22Rv1 (cell line): ENCODE data around the gene PODXL2.

Source experiments
- H3K27ac ChIP-seq: fragments of 450-650 bp; 2 replicates; pipeline ENCODE4 v1.5.1; 2017
- ZFX ChIP-seq: fragments of 450-650 bp; IDR thresholded peaks from 2 replicates; pipeline ENCODE4 v1.6.1; 2017; ENCODE audit warnings: antibody characterized with exemption, borderline replicate concordance
- TF ChIP-seq, protein P1 (sequence below): fragments of 450-650 bp; IDR thresholded peaks from 2 replicates; pipeline ENCODE4 v1.5.1; 2017; ENCODE audit warnings: mild to moderate bottlenecking

PODXL2 gene

DNA sequence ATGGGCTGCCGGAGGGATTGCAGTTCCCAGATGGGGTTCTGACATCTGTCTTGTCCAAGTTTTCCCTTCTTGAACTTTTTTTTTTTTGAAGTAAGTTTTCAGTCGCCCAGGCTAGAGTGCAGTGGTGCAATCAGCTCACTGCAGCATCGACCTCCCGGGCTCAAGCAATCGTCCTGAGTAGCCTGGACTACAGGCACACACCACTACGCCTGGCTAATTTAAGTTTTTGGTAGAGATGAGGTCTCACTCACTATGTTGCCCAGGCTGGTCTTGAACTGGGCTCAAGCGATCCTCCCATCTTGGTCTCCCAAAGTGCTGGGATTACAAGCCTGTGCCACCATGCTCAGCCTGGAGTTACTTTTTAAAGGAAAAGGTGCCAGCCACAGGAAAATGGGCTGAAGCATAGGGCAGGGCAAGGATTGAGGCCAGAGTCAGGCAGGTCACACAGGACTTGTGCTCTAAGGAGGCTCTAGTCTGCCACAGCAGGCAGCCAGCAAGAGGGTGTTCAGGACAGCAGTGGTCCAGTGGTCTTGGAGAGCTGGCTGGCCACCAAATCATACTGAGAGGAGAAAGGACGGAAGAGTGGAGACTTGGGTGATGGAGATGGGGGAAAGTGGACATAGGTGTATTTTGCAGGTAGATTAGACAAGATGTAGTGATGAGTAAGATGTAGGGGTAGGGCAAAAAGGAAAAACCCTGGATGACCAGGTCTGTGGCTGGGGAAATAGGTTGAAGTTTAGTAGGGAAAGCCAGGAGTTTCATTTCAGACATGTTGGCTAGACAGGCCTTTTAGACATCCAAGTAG lies 6.0 kb upstream of the PODXL2 start:
- H3K27ac ChIP-seq = no peak overlapping the region
- TF ChIP-seq, protein P1, sequence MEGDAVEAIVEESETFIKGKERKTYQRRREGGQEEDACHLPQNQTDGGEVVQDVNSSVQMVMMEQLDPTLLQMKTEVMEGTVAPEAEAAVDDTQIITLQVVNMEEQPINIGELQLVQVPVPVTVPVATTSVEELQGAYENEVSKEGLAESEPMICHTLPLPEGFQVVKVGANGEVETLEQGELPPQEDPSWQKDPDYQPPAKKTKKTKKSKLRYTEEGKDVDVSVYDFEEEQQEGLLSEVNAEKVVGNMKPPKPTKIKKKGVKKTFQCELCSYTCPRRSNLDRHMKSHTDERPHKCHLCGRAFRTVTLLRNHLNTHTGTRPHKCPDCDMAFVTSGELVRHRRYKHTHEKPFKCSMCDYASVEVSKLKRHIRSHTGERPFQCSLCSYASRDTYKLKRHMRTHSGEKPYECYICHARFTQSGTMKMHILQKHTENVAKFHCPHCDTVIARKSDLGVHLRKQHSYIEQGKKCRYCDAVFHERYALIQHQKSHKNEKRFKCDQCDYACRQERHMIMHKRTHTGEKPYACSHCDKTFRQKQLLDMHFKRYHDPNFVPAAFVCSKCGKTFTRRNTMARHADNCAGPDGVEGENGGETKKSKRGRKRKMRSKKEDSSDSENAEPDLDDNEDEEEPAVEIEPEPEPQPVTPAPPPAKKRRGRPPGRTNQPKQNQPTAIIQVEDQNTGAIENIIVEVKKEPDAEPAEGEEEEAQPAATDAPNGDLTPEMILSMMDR = no peak
- TF ChIP-seq ZFX = no peak

DNA sequence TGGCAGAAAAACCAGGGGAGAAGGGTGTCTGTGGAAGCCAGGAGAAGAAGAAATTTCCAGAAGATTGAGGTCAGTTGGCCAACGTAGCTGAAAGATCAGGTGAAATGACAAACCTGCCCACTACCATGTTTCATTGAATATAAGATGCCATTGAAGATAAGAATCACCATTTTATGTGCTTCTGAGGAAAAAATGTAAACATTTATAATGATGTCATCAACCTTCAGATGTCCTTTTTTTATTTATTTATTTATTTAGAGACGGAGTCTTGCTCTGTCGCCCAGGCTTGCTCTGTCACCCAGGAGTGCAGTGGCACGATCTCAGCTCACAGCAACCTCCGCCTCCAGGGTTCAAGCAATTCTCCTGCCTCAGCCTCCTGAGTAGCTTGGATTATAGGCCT lies 4.9 kb upstream of the PODXL2 start:
- H3K27ac ChIP-seq = no peak overlapping the region
- no peak for TF ChIP-seq ZFX

DNA sequence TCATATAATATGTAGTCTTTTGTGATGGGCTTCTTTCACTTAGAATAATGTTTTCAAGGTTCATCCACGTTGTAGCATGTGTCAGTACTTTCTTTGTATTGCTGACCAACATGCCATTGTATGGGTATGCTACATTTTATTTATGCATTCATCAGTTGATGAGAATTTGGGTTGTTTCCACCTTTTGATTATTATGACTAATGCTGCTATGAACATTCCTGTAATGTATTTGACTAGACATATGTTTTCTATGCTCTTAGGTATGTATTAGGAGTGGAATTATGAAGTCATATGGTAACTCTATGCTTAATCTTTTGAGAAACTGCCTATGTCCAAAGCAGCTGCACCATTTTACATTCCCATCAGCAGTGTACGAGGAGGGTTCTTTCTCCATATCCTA lies 3.2 kb upstream of the PODXL2 start:
- no peak overlapping the region for H3K27ac ChIP-seq
- TF ChIP-seq, protein P1 = no peak
- TF ChIP-seq ZFX = no peak

DNA sequence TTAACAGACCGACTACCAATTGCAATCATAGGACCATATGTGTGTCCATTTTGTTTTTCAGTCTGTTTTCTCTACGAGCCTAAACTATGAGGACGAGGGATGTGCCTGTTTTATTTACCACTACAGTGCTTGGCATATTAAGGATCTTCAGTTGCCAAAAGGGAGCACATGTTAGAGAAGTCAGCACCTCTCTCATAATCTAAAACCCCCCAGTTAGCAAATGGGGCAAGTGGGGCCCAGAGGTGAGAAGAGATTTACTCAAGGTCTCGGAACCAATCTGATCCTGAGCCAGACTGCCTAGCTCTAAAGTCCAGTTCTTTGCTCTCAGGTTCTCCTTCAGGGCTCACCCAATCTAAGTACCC lies 578 bp upstream of the PODXL2 start:
- H3K27ac ChIP-seq = peak overlapping the region; percentile 64; the same call in 1 of the 2 replicates
- TF ChIP-seq, protein P1 = no peak
- no peak for TF ChIP-seq ZFX

DNA sequence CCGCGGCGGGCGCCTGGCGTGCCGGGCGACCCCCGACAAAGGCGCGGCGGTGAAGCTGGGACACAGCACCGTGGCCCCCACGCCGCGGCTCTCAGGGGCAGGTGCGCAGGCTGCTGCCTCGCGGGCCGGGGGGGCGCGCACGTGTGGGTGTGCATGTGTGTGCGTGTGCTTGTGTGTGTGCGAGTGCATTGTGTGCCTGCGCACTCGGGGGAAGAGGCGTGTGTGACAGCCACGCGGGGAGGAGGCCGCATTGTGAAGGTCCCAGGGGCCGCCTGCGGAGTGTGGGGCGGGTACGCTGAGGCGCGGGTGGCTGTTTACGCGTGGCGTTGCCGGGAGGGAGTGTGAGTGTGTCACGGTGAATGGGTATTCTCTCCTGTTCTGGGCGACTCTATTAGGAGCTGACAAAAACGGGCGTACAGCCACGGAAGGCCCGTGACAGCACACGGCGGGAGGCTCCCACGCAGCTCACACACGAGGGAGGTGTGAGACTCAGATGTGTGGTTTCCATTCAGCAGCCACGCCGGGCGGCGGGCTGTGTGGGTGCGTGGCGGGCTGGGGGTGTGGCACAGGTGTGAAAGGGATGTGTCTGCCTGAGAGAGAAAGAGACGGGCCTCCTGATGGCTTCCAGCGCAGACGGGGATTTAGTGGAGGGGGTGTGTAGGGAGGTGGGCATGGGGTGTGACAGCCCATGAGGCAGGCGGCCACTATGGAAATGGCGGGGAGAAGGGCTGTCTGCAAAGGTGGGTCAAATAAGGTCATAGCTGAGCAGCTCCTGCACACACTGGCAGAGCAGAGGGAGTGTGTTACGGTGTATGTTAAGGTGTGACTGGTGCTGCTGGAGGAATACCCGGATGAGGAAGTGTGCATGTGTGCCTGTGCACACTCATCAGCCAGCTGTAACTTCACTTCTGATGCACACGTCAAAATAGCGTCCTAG lies 750 bp downstream of the PODXL2 start:
- peak overlapping the region; percentile 64 for H3K27ac ChIP-seq

DNA sequence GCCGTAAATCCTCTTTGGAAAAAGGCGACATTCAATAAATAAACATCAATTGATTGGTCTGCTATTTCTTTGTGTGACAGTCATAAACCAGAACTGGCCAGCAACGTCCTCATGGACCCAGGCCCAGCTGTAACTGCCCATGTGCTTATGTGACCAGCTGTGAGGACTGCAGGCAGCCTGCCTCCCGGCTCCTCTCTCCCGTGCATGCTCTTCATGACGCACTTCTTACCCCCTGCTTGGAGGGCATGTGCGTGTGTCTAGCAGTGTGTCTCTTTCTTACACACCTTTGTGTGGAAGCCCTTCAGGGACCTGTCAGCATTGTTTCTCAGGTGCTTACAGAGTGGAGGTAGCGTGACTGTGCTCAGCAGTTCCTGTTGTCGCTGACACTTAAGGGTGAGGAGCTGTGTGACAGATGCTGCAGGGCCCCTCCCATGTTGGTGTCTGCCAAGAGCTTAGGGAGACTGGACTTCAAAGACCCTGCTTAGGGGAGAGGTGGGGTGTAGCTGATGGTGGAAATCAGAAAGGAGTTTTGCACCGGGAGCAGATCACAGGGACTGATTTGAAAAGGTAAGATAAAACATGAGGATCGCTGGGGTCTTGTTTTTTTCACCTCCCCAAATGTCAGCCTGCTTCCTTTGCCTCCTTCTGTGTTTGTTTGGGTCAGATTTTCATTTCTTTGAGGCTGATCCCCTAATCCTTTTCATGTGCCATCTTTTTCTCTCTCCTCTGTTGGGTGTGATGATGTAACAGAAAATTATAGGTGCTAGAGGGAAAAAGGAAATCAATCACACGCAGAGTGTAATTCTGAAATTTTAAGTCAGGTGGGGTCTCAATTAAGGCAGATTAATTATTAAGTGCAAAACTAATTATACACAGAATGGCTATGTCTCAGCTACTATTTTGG lies 2.1 kb downstream of the PODXL2 start:
- no peak for TF ChIP-seq ZFX
- TF ChIP-seq, protein P1 = no peak
- H3K27ac ChIP-seq = no peak overlapping the region

More for the DNA sequence above, 750 bp downstream of the PODXL2 start:
- no peak for TF ChIP-seq ZFX
- TF ChIP-seq, protein P1 = no peak
